PC-3 (cell line): ENCODE data around the gene CDH13.

Experiments
- EZH2 ChIP-seq: fragments of 300-600 bp; sonication (generic); IDR thresholded peaks from one replicate; pipeline ENCODE4 v1.6.1; 2017; ENCODE audit warnings: antibody characterized with exemption, mild to moderate bottlenecking, low read length; ENCODE audit not compliant: unreplicated experiment
- EZH2phosphoT487 ChIP-seq: fragments of 300-600 bp; sonication (generic); IDR thresholded peaks from 2 replicates; pipeline ENCODE4 v1.6.1; 2018; ENCODE audit warnings: mild to moderate bottlenecking, antibody characterized with exemption, low read length, borderline replicate concordance
- TF ChIP-seq, protein P1 (sequence below): fragments of 300-600 bp; sonication (generic); conservative IDR thresholded peaks from 2 replicates; pipeline ENCODE4 v1.5.1; 2017; ENCODE audit warnings: antibody characterized with exemption, low read depth, mild to moderate bottlenecking, low read length

DNA sequence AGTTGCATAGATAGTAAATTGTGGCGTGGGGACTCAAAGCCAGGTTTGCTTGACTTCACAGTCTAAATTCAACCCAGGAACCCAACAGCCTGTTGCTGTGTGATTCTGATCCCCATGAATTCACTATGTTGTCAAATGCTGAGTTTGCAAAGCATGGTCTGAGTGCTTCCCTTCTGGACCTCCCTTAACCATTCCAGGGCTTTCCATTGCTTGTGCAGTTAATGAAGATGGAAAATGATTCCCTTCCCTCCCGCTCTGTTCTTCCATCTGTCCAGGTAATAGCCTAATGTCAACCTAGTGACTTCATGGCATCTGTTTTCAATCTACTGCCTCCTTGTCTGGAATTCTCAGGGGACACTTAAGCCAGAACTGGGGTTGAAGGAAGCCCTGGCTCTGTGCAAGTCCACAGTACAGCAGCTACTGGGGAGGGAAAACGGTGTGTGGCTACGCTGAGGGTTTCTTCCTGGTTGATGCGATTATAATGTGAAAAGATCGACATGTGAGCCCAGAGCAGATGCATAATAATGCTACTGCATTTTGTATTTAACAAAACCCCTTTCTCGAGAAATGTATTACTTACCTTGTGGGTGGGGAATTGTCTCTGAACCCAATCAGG, 206.7 kb downstream of the CDH13 start:
- TF ChIP-seq, protein P1, sequence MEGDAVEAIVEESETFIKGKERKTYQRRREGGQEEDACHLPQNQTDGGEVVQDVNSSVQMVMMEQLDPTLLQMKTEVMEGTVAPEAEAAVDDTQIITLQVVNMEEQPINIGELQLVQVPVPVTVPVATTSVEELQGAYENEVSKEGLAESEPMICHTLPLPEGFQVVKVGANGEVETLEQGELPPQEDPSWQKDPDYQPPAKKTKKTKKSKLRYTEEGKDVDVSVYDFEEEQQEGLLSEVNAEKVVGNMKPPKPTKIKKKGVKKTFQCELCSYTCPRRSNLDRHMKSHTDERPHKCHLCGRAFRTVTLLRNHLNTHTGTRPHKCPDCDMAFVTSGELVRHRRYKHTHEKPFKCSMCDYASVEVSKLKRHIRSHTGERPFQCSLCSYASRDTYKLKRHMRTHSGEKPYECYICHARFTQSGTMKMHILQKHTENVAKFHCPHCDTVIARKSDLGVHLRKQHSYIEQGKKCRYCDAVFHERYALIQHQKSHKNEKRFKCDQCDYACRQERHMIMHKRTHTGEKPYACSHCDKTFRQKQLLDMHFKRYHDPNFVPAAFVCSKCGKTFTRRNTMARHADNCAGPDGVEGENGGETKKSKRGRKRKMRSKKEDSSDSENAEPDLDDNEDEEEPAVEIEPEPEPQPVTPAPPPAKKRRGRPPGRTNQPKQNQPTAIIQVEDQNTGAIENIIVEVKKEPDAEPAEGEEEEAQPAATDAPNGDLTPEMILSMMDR = no peak
- TF ChIP-seq EZH2 (no peak), EZH2phosphoT487 (no peak)
